Limb (tissue), 2 donors: ENCODE results near the gene GPR152.
"Not testable (repeated sequence)": the region's sequence is repeated elsewhere in the genome, so short reads cannot be mapped to it uniquely, and the experiment has no call there.

Experiments
- DNase-seq, 2 donors: peaks; one replicate each; pipeline ENCODE4 v3.0.0-alpha.2; 2016; ENCODE audit errors: extremely low spot score in 2 of 2

The GPR152 gene

GRCh38 chr11:67489885-67490726 is 37.6 kb upstream of the GPR152 start:
- peak in 1 of 2 donors; percentile 27 for DNase-seq

- no peak for DNase-seq
These were observed 36.8 kb upstream of the GPR152 start for GRCh38 chr11:67489203-67489884.

DNA sequence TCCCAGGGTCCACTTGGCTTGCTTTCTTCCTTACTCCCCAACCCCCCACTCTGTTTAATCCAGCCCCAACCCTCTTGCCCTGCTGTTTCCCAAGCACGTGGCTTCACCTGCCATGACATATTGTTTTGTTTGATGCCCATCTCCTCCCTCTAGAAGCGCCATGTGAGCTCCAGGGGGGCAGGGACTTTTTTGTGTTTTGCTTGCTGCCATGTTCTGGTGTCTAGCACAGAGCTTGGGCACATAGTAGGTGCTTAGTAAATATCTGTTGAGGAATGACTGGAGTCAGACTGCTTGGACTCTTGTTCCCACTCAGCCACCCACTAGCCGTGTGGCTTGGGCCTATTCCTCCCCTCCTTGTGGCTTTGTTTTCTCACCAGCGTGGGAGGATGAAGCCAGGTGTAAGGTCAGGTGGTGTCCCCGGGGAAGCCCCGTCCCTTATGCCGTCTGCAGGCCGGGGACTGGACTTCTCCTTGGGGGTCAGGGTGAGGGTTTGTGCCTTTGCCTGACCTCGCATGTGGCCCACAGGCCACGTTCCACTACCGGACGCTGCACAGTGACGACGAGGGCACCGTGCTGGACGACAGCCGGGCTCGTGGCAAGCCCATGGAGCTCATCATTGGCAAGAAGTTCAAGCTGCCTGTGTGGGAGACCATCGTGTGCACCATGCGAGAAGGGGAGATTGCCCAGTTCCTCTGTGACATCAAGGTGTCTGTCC is 34.1 kb upstream of the GPR152 start:
- DNase-seq = no peak

DNA sequence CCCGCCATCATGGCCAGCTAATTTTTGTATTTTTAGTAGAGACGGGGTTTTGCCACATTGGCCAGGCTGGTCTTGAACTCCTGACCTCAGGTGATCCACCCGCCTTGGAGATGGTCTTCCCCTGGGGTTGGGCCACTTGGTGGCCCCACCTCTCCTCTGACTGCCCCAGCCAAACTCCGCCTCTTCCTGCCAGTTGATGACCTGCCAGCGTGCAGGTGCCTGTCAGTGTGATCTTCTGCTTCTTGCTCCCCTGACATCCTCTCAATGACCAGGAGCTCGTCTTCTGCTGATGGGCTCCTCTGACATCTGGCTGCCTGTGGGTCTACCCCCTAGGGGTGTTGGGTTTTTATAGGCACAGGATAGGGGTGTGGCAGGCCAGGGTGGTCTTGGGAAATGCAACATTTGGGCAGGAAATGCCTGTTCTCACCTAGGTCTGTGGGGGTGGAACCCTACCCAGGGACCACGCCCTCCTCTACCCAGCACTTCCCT is 33.4 kb upstream of the GPR152 start:
- DNase-seq = not testable (repeated sequence)

DNA sequence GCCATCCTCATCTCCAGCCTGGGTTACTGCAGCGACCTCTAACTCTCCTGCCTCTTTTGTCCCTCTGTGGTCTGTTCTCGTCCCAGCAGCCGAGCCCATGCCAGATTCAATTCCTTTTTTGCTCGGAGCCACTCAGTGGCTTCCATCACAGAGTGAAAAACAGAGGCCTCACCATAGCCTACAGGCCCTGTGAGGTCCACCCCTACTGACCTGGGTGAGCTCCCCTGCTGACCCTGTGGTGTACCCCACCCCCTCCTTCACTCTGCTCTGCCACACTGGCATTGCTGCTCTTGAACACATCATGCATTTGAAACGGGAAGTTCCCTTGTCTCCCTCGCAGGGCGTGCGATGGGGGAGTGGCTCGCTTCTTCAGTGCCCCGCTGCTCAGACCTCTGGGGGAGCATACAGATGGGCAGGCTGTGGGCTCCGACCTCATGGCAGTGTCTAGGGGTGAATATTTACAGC is 32.4 kb upstream of the GPR152 start:
- DNase-seq = peak in 1 of 2 donors; percentile 25

DNA sequence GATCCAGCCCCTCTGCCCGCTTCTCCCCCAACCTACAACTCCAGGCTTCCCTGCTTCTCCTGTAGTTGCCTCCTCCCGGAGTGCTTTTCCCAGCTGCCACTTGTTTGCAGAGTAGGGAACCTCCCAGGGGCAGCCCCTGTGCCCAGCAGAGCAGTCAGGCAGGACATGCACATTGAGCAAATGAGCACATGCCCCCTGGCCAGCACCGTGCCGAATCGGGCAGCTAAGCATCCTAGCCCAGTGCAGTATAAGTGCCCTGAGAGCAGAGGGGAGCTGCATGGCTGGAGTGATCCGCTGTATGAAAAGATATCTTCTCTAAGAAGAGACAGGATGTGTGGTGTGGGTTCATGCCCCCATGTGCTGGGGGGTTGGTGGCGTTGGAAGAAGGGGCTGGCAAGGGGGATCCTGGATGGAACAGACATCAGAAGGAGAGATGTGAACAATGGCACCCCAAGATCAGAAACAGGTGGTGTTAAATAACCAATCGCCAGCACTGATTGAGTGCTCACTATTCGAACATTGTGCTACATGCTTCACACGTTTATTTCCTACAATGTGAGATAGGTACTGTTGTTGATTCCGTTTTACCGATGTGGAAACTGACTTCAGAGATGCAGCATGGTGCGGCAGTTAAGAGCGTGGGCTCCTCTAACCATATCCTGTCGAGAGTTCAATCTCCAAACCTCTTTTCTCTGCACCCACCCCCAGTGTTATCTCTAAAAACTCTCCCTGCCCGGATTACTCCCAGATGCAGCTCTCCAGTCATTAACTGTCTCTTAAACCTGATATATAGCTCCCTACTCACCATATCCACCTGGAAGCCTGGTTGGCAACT is 31.5 kb upstream of the GPR152 start:
- no peak for DNase-seq

- DNase-seq = peak; percentile 97 to 98
These were observed 30.6 kb upstream of the GPR152 start, which contains the start of gene AIP for GRCh38 chr11:67482827-67483798. Gene AIP (plus strand): TSS chr11:67483026. CDS start chr11:67483159, 133 bp downstream.

DNA sequence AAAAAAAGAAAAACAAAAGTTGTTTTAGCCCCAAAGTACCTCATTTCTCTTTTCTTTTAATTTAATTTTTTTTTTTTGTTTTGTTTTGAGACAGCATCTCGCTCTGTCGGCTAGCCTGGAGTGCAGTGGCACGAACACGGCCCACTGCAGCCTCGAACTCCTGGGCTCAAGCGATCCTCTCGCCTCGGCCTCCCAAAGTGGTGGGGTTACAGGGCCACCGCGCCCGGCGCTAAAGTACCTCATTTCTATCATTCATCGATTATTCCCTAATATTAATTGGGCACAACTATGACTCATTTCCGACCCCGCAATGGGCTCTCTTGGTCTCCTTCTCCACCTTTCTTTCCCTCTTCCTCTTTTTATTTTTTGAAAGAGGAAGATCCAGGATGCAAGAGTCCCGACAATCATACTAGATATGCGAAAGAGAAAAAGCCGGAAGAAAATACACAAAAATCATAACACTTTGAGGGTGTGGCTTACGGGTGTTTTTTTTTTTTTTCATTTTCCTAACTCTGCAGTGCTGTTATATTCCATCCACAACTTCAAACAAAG is 29.8 kb upstream of the GPR152 start:
- DNase-seq = no peak

DNA sequence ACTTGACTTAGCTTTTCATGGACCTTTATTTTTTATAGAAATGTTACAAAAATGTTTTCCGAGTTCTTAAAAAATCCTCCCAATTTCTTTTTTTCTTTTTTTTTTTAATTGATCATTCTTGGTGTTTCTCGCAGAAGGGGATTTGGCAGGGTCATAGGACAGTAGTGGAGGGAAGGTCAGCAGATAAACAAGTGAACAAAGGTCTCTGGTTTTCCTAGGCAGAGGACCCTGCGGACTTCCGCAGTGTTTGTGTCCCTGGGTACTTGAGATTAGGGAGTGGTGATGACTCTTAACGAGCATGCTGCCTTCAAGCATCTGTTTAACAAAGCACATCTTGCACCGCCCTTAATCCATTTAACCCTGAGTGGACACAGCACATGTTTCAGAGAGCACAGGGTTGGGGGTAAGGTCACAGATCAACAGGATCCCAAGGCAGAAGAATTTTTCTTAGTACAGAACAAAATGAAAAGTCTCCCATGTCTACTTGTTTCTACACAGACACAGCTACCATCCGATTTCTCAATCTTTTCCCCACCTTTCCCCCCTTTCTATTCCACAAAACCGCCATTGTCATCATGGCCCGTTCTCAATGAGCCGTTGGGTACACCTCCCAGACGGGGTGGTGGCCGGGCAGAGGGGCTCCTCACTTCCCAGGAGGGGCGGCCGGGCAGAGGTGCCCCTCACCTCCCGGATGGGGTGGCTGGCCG is 25.0 kb upstream of the GPR152 start:
- DNase-seq = not testable (repeated sequence)

DNA sequence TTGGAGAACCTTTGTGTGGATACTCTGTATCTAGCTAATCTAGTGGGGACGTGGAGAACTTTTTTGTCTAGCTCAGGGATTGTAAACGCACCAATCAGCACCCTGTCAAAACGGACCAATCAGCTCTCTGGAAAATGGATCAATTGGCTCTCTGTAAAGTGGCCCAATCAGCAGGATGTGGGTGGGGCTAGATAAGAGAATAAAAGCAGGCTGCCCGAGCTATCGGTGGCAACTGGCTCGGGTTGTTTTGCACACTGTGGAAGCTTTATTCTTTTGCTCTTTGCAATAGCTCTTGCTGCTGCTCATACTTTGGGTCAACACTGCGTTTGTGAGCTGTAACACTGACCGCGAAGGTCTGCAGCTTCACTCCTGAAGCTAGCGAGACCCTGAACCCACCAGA is 24.2 kb upstream of the GPR152 start:
- not testable (repeated sequence) for DNase-seq

DNA sequence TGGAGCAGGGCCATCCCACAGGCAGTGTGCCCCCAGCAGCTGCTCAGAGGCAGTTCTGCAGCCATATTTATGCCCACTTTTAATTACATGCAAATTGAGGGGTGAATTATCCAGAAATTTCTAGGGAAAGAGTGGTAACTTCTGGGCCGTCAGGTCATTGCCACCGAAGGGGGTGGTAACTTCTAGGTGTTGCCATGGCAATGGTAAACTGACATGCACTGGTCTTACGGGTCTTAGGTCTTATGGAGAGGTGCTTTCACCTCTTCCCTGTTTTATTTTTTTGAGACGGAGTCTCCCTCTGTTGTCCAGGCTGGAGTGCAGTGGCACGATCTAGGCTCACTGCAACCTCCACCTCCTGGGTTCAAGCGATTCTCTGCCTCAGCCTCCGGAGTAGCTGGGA is 20.4 kb upstream of the GPR152 start:
- DNase-seq = no peak

- no peak for DNase-seq
These were observed 17.9 kb upstream of the GPR152 start for GRCh38 chr11:67470337-67471002.

DNA sequence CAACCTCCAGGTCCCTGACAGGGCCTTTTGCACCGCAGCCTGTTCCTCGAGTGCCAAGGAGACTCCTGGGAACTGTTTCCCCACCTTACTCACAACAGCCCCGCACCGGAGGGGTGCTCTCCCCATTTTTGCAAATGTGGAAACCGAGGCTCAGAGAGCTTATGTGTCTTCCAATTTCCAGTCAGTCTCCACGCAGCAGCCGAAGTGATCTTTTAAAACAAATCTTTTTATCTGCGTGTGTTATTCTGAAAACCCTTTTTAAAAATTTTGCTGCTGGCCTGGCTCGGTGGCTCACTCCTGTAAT is 16.9 kb upstream of the GPR152 start:
- no peak for DNase-seq

GRCh38 chr11:67468759-67469507 is 16.4 kb upstream of the GPR152 start, which contains the start of gene TMEM134:
Gene TMEM134 (minus strand): TSS chr11:67469251. CDS start chr11:67469192, 59 bp downstream.
- peak; percentile 92 to 97 for DNase-seq

DNA sequence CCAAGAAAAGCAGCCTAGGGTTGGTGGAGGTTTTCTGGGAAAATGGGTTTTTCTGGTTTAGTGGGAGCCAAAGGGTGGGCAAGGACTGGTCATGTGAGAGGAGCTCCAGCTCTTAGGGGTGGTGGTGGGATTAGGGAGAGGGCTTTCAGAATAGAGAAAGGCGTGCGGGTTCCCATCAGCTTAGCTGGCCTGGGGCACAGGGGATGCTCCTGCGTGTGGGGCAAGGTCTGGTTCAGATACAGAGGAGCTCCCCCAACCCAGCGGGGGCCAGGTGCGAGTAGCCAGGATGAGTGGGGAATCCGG is 15.9 kb upstream of the GPR152 start:
- DNase-seq = no peak

DNA sequence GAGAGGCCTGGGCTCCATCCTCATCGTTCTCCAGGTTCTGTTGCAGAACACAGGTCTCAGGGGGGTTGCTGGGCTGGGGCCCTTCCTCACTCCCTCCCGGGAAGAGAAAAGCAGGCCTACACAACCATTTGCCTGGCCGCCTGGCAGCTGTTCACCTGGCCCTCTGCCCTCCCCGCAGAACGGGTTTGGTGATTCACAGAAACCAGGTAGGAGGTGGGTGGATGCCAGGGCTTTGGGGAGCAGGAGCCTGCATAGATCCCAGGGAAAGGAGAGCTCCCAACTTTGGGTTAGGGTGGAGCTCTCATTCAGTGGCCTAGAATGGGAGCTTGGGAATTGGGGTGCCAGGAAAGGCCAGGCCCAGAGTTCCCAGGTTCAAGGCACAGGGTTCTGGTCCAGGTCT is 15.5 kb upstream of the GPR152 start:
- DNase-seq = no peak

- DNase-seq = no peak
These were observed 14.6 kb upstream of the GPR152 start for GRCh38 chr11:67466962-67467771.
